Stimulated activated CD4-positive, alpha-beta T cell treated with anti-CD3 and anti-CD28 coated beads, Interleukin-15, amount 100 ng/mL, for 48 hours (primary cell): ENCODE data around the gene OXTR.

Source experiments
- DNase-seq, 2 donors: peaks; one replicate each; pipeline ENCODE4 v3.0.0-alpha.2; 2020; ENCODE audit warnings: low read depth in 2 of 2

The OXTR gene

GRCh38 chr3:8712045-8712907, 57.1 kb downstream of the OXTR start:
- DNase-seq = no peak

GRCh38 chr3:8709801-8710507, 59.5 kb downstream of the OXTR start:
- DNase-seq = no peak

GRCh38 chr3:8709287-8709686, 60.1 kb downstream of the OXTR start:
- no peak for DNase-seq

- DNase-seq = no peak
These were observed 63.8 kb downstream of the OXTR start for GRCh38 chr3:8705575-8705974.

- DNase-seq = no peak
These were observed 66.9 kb downstream of the OXTR start for GRCh38 chr3:8702560-8702959.
